H1 (cell line): ENCODE measurements around the gene VGLL4. TPM values are rescaled to one million over a fixed set of nuclear protein-coding genes. Genes with fewer than 3 reads are reported as not detected.

Experiments
- CTCF ChIA-PET: fragments of 300-600 bp; sonication (Branson Sonifier 250); formaldehyde crosslinking; loops from one replicate; lab custom pipeline; 2021; ENCODE audit not compliant: partially characterized antibody; lab: Charles Lee
- POLR2A ChIA-PET: fragments of 300-600 bp; sonication (Branson Sonifier 250); formaldehyde crosslinking; loops from one replicate; lab custom pipeline; 2021; ENCODE audit warnings: inconsistent platforms; ENCODE audit not compliant: partially characterized antibody; lab: Charles Lee
- DNase-seq, 2 experiments: peaks; one replicate each; pipeline versions ENCODE4 v3.0.0 to v3.0.0-alpha.2; 2010 to 2022; ENCODE audit warnings: low spot score in 2 of 2, low read depth in 1 of 2, mixed read lengths in 1 of 2
- FAIRE-seq: peaks from 2 replicates; lab custom pipeline; 2011; peaks lifted over from hg19 to GRCh38; lab: Jason Lieb, UNC
- H2AFZ ChIP-seq: 2 replicates; pipeline ENCODE4 v1.8.1; 2012; ENCODE audit warnings: low read length, inconsistent platforms
- H2AK5ac ChIP-seq: 2 replicates; pipeline ENCODE4 v1.6.1; 2013; ENCODE audit warnings: low read depth, low read length
- H2BK120ac ChIP-seq: replicated peaks from 2 replicates; pipeline ENCODE3; 2013; ENCODE audit warnings: low read depth, low read length, inconsistent platforms
- H2BK12ac ChIP-seq: 2 replicates; pipeline ENCODE4 v1.6.1; 2013; ENCODE audit warnings: low read depth, low read length
- H2BK15ac ChIP-seq: 2 replicates; pipeline ENCODE4 v1.6.1; 2013; ENCODE audit warnings: low read length
- H2BK20ac ChIP-seq: 2 replicates; pipeline ENCODE4 v1.6.1; 2013; ENCODE audit warnings: low read length
- H2BK5ac ChIP-seq: 2 replicates; pipeline ENCODE4 v1.6.1; 2013; ENCODE audit warnings: low read depth, low read length
- H3K14ac ChIP-seq: 2 replicates; pipeline ENCODE4 v1.6.1; 2013; ENCODE audit warnings: inconsistent platforms; ENCODE audit not compliant: insufficient read length
- H3K18ac ChIP-seq: 2 replicates; pipeline ENCODE4 v1.6.1; 2013; ENCODE audit warnings: low read length; ENCODE audit errors: extremely low read depth
- H3K23ac ChIP-seq: 2 replicates; pipeline ENCODE4 v1.6.1; 2013; ENCODE audit warnings: inconsistent platforms; ENCODE audit not compliant: insufficient read length
- H3K23me2 ChIP-seq: 2 replicates; pipeline ENCODE4 v1.6.1; 2013; ENCODE audit warnings: low read depth, low read length
- H3K27ac ChIP-seq: 2 replicates; pipeline ENCODE4 v1.6.1; 2011; ENCODE audit warnings: low read depth, low read length, inconsistent platforms
- H3K27me3 ChIP-seq, 4 experiments: replicated peaks in 1 of 4; 1 replicate in 1 of 4; 2 replicates in 3 of 4; pipeline versions ENCODE4 v1.6.1 to v1.8.1; 2011 to 2013; ENCODE audit warnings: low read length in 3 of 4, mild to moderate bottlenecking in 3 of 4, inconsistent platforms in 2 of 4, mixed read lengths in 2 of 4, moderate library complexity in 1 of 4; ENCODE audit not compliant: control insufficient read depth in 3 of 4, insufficient read depth in 3 of 4; ENCODE audit errors: extremely low read depth in 1 of 4
- H3K36me3 ChIP-seq, 4 experiments: 2 replicates each; pipeline versions ENCODE4 v1.6.1 to v1.8.1; 2011 to 2013; ENCODE audit warnings: mild to moderate bottlenecking in 4 of 4, low read length in 3 of 4, moderate library complexity in 2 of 4, control low read depth in 1 of 4, inconsistent platforms in 1 of 4; ENCODE audit not compliant: insufficient read depth in 4 of 4, control insufficient read depth in 2 of 4
- H3K4ac ChIP-seq: replicated peaks from 2 replicates; pipeline ENCODE3; 2013; ENCODE audit warnings: low read length, low read depth, mixed read lengths, inconsistent platforms; ENCODE audit not compliant: insufficient read length
- H3K4me1 ChIP-seq, 4 experiments: replicated peaks in 1 of 4; 1 replicate in 1 of 4; 2 replicates in 3 of 4; pipeline versions ENCODE4 v1.6.1 to v1.8.1; 2011 to 2013; ENCODE audit warnings: low read length in 3 of 4, inconsistent platforms in 2 of 4, mixed read lengths in 1 of 4; ENCODE audit not compliant: insufficient read depth in 4 of 4, control insufficient read depth in 3 of 4
- H3K4me2 ChIP-seq, 2 experiments: 2 replicates each; pipeline versions ENCODE4 v1.6.1 to v1.8.1; 2011 to 2013; ENCODE audit warnings: low read depth in 2 of 2, low read length in 2 of 2, control low read depth in 1 of 2, inconsistent platforms in 1 of 2, mild to moderate bottlenecking in 1 of 2; ENCODE audit not compliant: insufficient read depth in 1 of 2
- H3K4me3 ChIP-seq, 4 experiments: fragments of 200-600, 300-600 bp in 1 of 4; sonication (generic), shearing (Covaris generic), sonication (Bioruptor Twin) in 1 of 4; 2 replicates each; pipeline versions ENCODE4 v1.5.1 to v1.8.1; 2011 to 2016; ENCODE audit warnings: low read length in 4 of 4, low read depth in 3 of 4, control low read depth in 2 of 4, inconsistent platforms in 2 of 4, mild to moderate bottlenecking in 2 of 4, mixed read lengths in 1 of 4, moderate library complexity in 1 of 4; ENCODE audit not compliant: insufficient read depth in 2 of 4; ENCODE audit errors: extremely low read depth in 1 of 4
- H3K56ac ChIP-seq: replicated peaks from 2 replicates; pipeline ENCODE3; 2013; ENCODE audit warnings: low read depth, mild to moderate bottlenecking, mixed read lengths, low read length, inconsistent platforms; ENCODE audit not compliant: insufficient read length
- H3K79me1 ChIP-seq: 2 replicates; pipeline ENCODE4 v1.6.1; 2013; ENCODE audit warnings: low read depth, low read length, control low read depth
- H3K79me2 ChIP-seq, 2 experiments: 2 replicates each; pipeline versions ENCODE4 v1.6.1 to v1.8.1; 2012 to 2013; ENCODE audit warnings: low read length in 2 of 2, mild to moderate bottlenecking in 2 of 2, inconsistent platforms in 1 of 2; ENCODE audit not compliant: insufficient read depth in 2 of 2, control insufficient read depth in 1 of 2
- H3K9ac ChIP-seq, 4 experiments: replicated peaks in 1 of 4; 1 replicate in 1 of 4; 2 replicates in 3 of 4; pipeline versions ENCODE4 v1.6.1 to v1.8.1; 2011 to 2013; ENCODE audit warnings: low read depth in 3 of 4, low read length in 3 of 4, control low read depth in 2 of 4, mild to moderate bottlenecking in 2 of 4, moderate library complexity in 2 of 4, inconsistent platforms in 1 of 4; ENCODE audit errors: extremely low read depth in 1 of 4
- H3K9me3 ChIP-seq, 2 experiments: 2 replicates each; pipeline versions ENCODE4 v1.6.1 to v1.8.1; 2012 to 2013; ENCODE audit warnings: mild to moderate bottlenecking in 2 of 2, moderate library complexity in 2 of 2, control low read depth in 1 of 2, inconsistent platforms in 1 of 2, low read depth in 1 of 2, low read length in 1 of 2, mixed read lengths in 1 of 2; ENCODE audit not compliant: insufficient read depth in 2 of 2
- H4K20me1 ChIP-seq, 2 experiments: replicated peaks in 1 of 2; 2 replicates each; pipeline versions ENCODE3 to v1.8.1; 2011 to 2013; ENCODE audit warnings: inconsistent platforms in 2 of 2, low read length in 2 of 2, mild to moderate bottlenecking in 1 of 2; ENCODE audit not compliant: insufficient read depth in 2 of 2, control insufficient read depth in 1 of 2
- H4K5ac ChIP-seq: 2 replicates; pipeline ENCODE4 v1.6.1; 2013; ENCODE audit warnings: low read length, low read depth, mixed read lengths, inconsistent platforms; ENCODE audit not compliant: insufficient read length
- H4K8ac ChIP-seq: 2 replicates; pipeline ENCODE4 v1.8.0; 2013; ENCODE audit warnings: mild to moderate bottlenecking, moderate library complexity, low read length, inconsistent platforms; ENCODE audit not compliant: insufficient read depth; ENCODE audit errors: extremely low read depth
- H4K91ac ChIP-seq: replicated peaks from 2 replicates; pipeline ENCODE3; 2013; ENCODE audit warnings: low read length, mixed read lengths, inconsistent platforms; ENCODE audit not compliant: insufficient read length
- E2F6 ChIP-seq: IDR thresholded peaks from 2 replicates; pipeline ENCODE4 v1.6.1; 2012; ENCODE audit warnings: inconsistent platforms
- GABPA ChIP-seq: IDR thresholded peaks from 2 replicates; pipeline ENCODE4 v1.6.1; 2011; ENCODE audit warnings: mild to moderate bottlenecking, low read length, moderate library complexity, borderline replicate concordance; ENCODE audit not compliant: insufficient read depth
- HDAC2 ChIP-seq, 2 experiments: fragments of 300-600 bp in 1 of 2; sonication (generic) in 1 of 2; IDR thresholded peaks; 2 replicates each; pipeline ENCODE4 v1.6.1; 2011 to 2012; ENCODE audit warnings: low read depth in 2 of 2, low read length in 2 of 2, mild to moderate bottlenecking in 2 of 2, moderate library complexity in 2 of 2, borderline replicate concordance in 1 of 2, inconsistent platforms in 1 of 2
- NANOG ChIP-seq: IDR thresholded peaks from 2 replicates; pipeline ENCODE4 v1.6.1; 2011; ENCODE audit warnings: low read length, low read depth, mild to moderate bottlenecking, inconsistent platforms; ENCODE audit not compliant: insufficient read depth, poor library complexity, severe bottlenecking
- RFX5 ChIP-seq: IDR thresholded peaks from 2 replicates; pipeline ENCODE4 v1.6.1; 2011; ENCODE audit warnings: low read depth, low read length, improper control_type of control experiment, borderline replicate concordance
- RNF2 ChIP-seq: fragments of 200-900, 300-1000 bp; sonication (generic); IDR thresholded peaks from 2 replicates; pipeline ENCODE4 v1.7.1; 2016; ENCODE audit warnings: borderline replicate concordance, low read depth, mild to moderate bottlenecking, antibody characterized with exemption, low read length; ENCODE audit not compliant: poor library complexity, severe bottlenecking; ENCODE audit errors: missing control alignments
- SIN3A ChIP-seq, 2 experiments: IDR thresholded peaks in 1 of 2; conservative IDR thresholded peaks in 1 of 2; 2 replicates each; pipeline ENCODE4 v1.6.1; 2011 to 2012; ENCODE audit warnings: low read length in 2 of 2, improper control_type of control experiment in 1 of 2, low read depth in 1 of 2, mild to moderate bottlenecking in 1 of 2
- SIRT6 ChIP-seq: IDR thresholded peaks from one replicate; pipeline ENCODE4 v1.7.1; 2012; ENCODE audit warnings: low read length, inconsistent platforms
- SRF ChIP-seq: IDR thresholded peaks from 2 replicates; pipeline ENCODE4 v1.6.1; 2011; ENCODE audit warnings: mild to moderate bottlenecking, low read depth, low read length, moderate library complexity
- SUZ12 ChIP-seq: fragments of 200-600 bp; sonication (generic); IDR thresholded peaks from 2 replicates; pipeline ENCODE4 v1.6.1; 2012; ENCODE audit warnings: mild to moderate bottlenecking, inconsistent platforms, low read length, moderate library complexity, mixed read lengths
- WGBS, 2 experiments: shearing (Covaris generic) in 1 of 2; methylation state at CpG; one replicate each; pipeline versions ENCODE4 v1.1.6 to v1.1.7; 2013 to 2015; ENCODE audit warnings: low lambda C conversion rate in 2 of 2, mixed read lengths in 2 of 2, inconsistent platforms in 1 of 2, low coverage in 1 of 2, missing lambda C conversion rate in 1 of 2; ENCODE audit not compliant: insufficient replicate concordance in 2 of 2, insufficient coverage in 1 of 2, insufficient read length in 1 of 2; ENCODE audit errors: extremely low coverage in 1 of 2, missing lambda C conversion rate in 1 of 2; 5-methylcytosine and 5-hydroxymethylcytosine counted together
- polyA plus RNA-seq, 7 experiments: library from polyadenylated mRNA; depleted of rRNA in 3 of 7; stranded (reverse) in 5 of 7; unstranded in 2 of 7; fragments of >200 nt in 5 of 7; fragments of 200-250 nt in 2 of 7; gene quantifications; 1 replicate in 5 of 7; 2 replicates in 1 of 7; 4 replicates in 1 of 7; pipeline versions ENCODE4 v1.2.1 to v1.2.3, GENCODE V29; 2011 to 2013; ENCODE audit warnings: missing spikeins in 2 of 7, mixed read lengths in 2 of 7
- total RNA-seq: library from RNA; stranded (reverse); fragmentation: NEBNext Ultra II Directional; extraction: Animal tissue kit (Norgen Biotek cat#: 25700); gene quantifications from 2 replicates; pipeline ENCODE4 v1.2.1, GENCODE V29; 2021

Gene VGLL4
- total and polyA plus RNA-seq, 2 of the 8 experiments (the other 6 are each of a cell fraction or from before 2014, with no cell fraction given) = 45.1 to 50.0 TPM

- no peak overlapping the region for H3K23ac ChIP-seq
- no peaks in the 10 kb centered on the region for H3K9me3 ChIP-seq
- H3K36me3 ChIP-seq = peaks cover 0 to 25% (median 1%) of the 10 kb centered on the region in 4 experiments; a peak in 4 of 8 replicates
- no peak overlapping the region for H2BK12ac ChIP-seq
- no peak overlapping the region for H2BK20ac ChIP-seq
- no peak overlapping the region for H4K5ac ChIP-seq
- no peak overlapping the region for H3K56ac ChIP-seq
- 93% methylated on average over 17 of the region's 17 CpGs; no CpG with 5 or more reads in 1 of the 2 experiments for WGBS, 2 experiments
- DNase-seq = no peak
- H4K20me1 ChIP-seq = peaks cover 21 to 22% of the 10 kb centered on the region in 2 experiments
- no peak overlapping the region for H3K9ac ChIP-seq
- H2BK5ac ChIP-seq = no peak overlapping the region
- ChIA-PET POLR2A (interaction anchor here (0.6 to 1.1 kb wide), 2 partner anchors 56 to 181 kb away, joined by 3 read pairs; no protein-coding TSS in a partner anchor), CTCF (interaction anchor here (0.9 to 1.4 kb wide), 6 partner anchors 12 to 183 kb away, joined by 3 to 6 read pairs (median 4); no protein-coding TSS in a partner anchor)
- no peak overlapping the region for H3K4ac ChIP-seq
- no peaks in the 10 kb centered on the region for H3K23me2 ChIP-seq
- no peak overlapping the region for H2AK5ac ChIP-seq
- H3K18ac ChIP-seq = no peak overlapping the region
- peaks cover 0 to 9% of the 10 kb centered on the region in 2 experiments; a peak in 1 of 4 replicates for H3K79me2 ChIP-seq
- no peak overlapping the region for H3K4me2 ChIP-seq
- H2AFZ ChIP-seq = no peak overlapping the region
- H4K8ac ChIP-seq = no peak overlapping the region
- H3K27me3 ChIP-seq = no peaks in the 10 kb centered on the region
- no peak overlapping the region for H3K14ac ChIP-seq
- peaks cover 22% of the 10 kb centered on the region for H3K79me1 ChIP-seq
- H2BK120ac ChIP-seq = no peak overlapping the region
- H2BK15ac ChIP-seq = no peak overlapping the region
- no peak overlapping the region for H3K27ac ChIP-seq
- no peak overlapping the region for H4K91ac ChIP-seq
- H3K4me3 ChIP-seq = no peak overlapping the region
- peaks cover 0 to 9% (median 0%) of the 10 kb centered on the region in 4 experiments; a peak in 2 of 7 replicates for H3K4me1 ChIP-seq
- FAIRE-seq = no peak
- TF ChIP-seq HDAC2 (IDR thresholded peaks at IDR 0.05; ENCODE audit: borderline replicate concordance in 1 of 2, low read depth in 2 of 2, low read length in 2 of 2) (no peak), RFX5 (no peak), NANOG (no peak), SRF (no peak), GABPA (no peak), E2F6 (no peak), SUZ12 (no peak), RNF2 (no peak), SIN3A (conservative IDR thresholded peaks at IDR 0.05 in 1 of 2, IDR thresholded peaks at IDR 0.05 in 1 of 2; ENCODE audit: low read depth in 1 of 2, low read length in 2 of 2) (no peak), SIRT6 (no peak)
These were observed 81.3 kb downstream of the VGLL4 start for GRCh38 chr3:11562277-11562881.
